ENCODE results near the gene MELTF. TPM values are rescaled to one million over a fixed set of nuclear protein-coding genes. Genes with fewer than 3 reads are reported as not detected.
"Not testable (repeated sequence)": the region's sequence is repeated elsewhere in the genome, so short reads cannot be mapped to it uniquely, and the experiment has no call there.

MELTF gene
- total and polyA plus RNA-seq, 2 experiments from 2014 or later: 0.86 to 1.1 TPM

GRCh38 chr3:197062446-197062845, 32.8 kb upstream of the MELTF start:
- Histone ChIP-seq H3F3A (ENCODE audit: insufficient read depth) (no peaks in the 10 kb centered on the region), H3K79me2 (ENCODE audit: insufficient read depth) (no peaks in the 10 kb centered on the region), H4K20me1 (ENCODE audit: insufficient read depth) (no peaks in the 10 kb centered on the region), H3K4me3 (no peak overlapping the region), H2AFZ (no peak overlapping the region), H3K4me2 (ENCODE audit: unreplicated experiment) (no peak overlapping the region), H3K9me2 (ENCODE audit: insufficient read depth) (no peaks in the 10 kb centered on the region), H3K9me3 (ENCODE audit: low read depth) (no peaks in the 10 kb centered on the region), H3K9ac (no peak overlapping the region), H3K27ac (no peak overlapping the region), H3K36me3 (ENCODE audit: low read depth) (peaks cover 58% of the 10 kb centered on the region), H3K4me1 (ENCODE audit: insufficient read depth) (no peaks in the 10 kb centered on the region), H3K27me3 (replicated peaks; ENCODE audit: insufficient read depth) (no peaks in the 10 kb centered on the region)
- in situ Hi-C loops (cut with MboI): no loop called here
- DNase-seq: no peak
- 87 to 91% methylated on average over 4 of the region's 4 CpGs for WGBS, 2 experiments (ENCODE audit: low coverage in 1 of 2, low lambda C conversion rate in 2 of 2, missing lambda C conversion rate in 2 of 2)
- TF ChIP-seq EZH2phosphoT487 (IDR thresholded peaks at IDR 0.05; ENCODE audit: insufficient read depth, low read depth): no peak
- TF ChIP-seq EZH2 (IDR thresholded peaks at IDR 0.05; ENCODE audit: insufficient read depth, poor library complexity, severe bottlenecking): no peak

- H3K4me1 ChIP-seq (ENCODE audit: insufficient read depth); H3K9me2 ChIP-seq (ENCODE audit: insufficient read depth); H3K9ac ChIP-seq; H3K27ac ChIP-seq; H3K79me2 ChIP-seq (ENCODE audit: insufficient read depth); H3K27me3 ChIP-seq (replicated peaks; ENCODE audit: insufficient read depth); H3K9me3 ChIP-seq (ENCODE audit: low read depth); H2AFZ ChIP-seq; H4K20me1 ChIP-seq (ENCODE audit: insufficient read depth); H3F3A ChIP-seq (ENCODE audit: insufficient read depth); DNase-seq; H3K4me2 ChIP-seq (ENCODE audit: unreplicated experiment); in situ Hi-C loops (cut with MboI); H3K4me3 ChIP-seq: not testable (repeated sequence)
- peaks cover 41% of the 10 kb centered on the region for H3K36me3 ChIP-seq (ENCODE audit: low read depth)
- 82 to 84% methylated on average over 6 of the region's 6 CpGs for WGBS, 2 experiments (ENCODE audit: low coverage in 1 of 2, low lambda C conversion rate in 2 of 2, missing lambda C conversion rate in 2 of 2)
Observed at GRCh38 chr3:197051637-197052036, 22.0 kb upstream of the MELTF start.

GRCh38 chr3:197050511-197050910, 20.9 kb upstream of the MELTF start:
- no peaks in the 10 kb centered on the region for H3K79me2 ChIP-seq (ENCODE audit: insufficient read depth)
- no peak overlapping the region for H3K9ac ChIP-seq
- DNase-seq: no peak
- H3K27me3 ChIP-seq (replicated peaks; ENCODE audit: insufficient read depth): no peaks in the 10 kb centered on the region
- no peaks in the 10 kb centered on the region for H3F3A ChIP-seq (ENCODE audit: insufficient read depth)
- no peak overlapping the region for H3K27ac ChIP-seq
- H3K36me3 ChIP-seq (ENCODE audit: low read depth): peaks cover 43% of the 10 kb centered on the region
- H3K9me3 ChIP-seq (ENCODE audit: low read depth): no peaks in the 10 kb centered on the region
- WGBS, 2 experiments (ENCODE audit: low coverage in 1 of 2, low lambda C conversion rate in 2 of 2, missing lambda C conversion rate in 2 of 2): 52 to 54% methylated on average over 2 of the region's 2 CpGs
- no peak overlapping the region for H3K4me2 ChIP-seq (ENCODE audit: unreplicated experiment)
- no peaks in the 10 kb centered on the region for H4K20me1 ChIP-seq (ENCODE audit: insufficient read depth)
- no peaks in the 10 kb centered on the region for H3K9me2 ChIP-seq (ENCODE audit: insufficient read depth)
- H2AFZ ChIP-seq: no peak overlapping the region
- in situ Hi-C loops (cut with MboI): no loop called here
- TF ChIP-seq EZH2 (IDR thresholded peaks at IDR 0.05; ENCODE audit: insufficient read depth, poor library complexity, severe bottlenecking): no peak
- no peak for TF ChIP-seq EZH2phosphoT487 (IDR thresholded peaks at IDR 0.05; ENCODE audit: insufficient read depth, low read depth)
- H3K4me1 ChIP-seq (ENCODE audit: insufficient read depth): no peaks in the 10 kb centered on the region
- H3K4me3 ChIP-seq: no peak overlapping the region

GRCh38 chr3:197042539-197042938, 12.9 kb upstream of the MELTF start:
- in situ Hi-C loops (cut with MboI): no loop called here

GRCh38 chr3:197041875-197042488, 12.4 kb upstream of the MELTF start:
- peaks cover 4% of the 10 kb centered on the region; the same call in 1 of the 2 replicates for H3K27me3 ChIP-seq (replicated peaks; ENCODE audit: insufficient read depth)
- TF ChIP-seq EZH2phosphoT487 (IDR thresholded peaks at IDR 0.05; ENCODE audit: insufficient read depth, low read depth) (no peak), EZH2 (IDR thresholded peaks at IDR 0.05; ENCODE audit: insufficient read depth, poor library complexity, severe bottlenecking) (no peak)
- H2AFZ ChIP-seq: no peak overlapping the region
- H3K4me3 ChIP-seq: no peak overlapping the region
- in situ Hi-C loops (cut with MboI): no loop called here
- H3K36me3 ChIP-seq (ENCODE audit: low read depth): peaks cover 30% of the 10 kb centered on the region
- no peak overlapping the region for H3K9ac ChIP-seq
- no peaks in the 10 kb centered on the region for H3F3A ChIP-seq (ENCODE audit: insufficient read depth)
- H3K9me3 ChIP-seq (ENCODE audit: low read depth): no peaks in the 10 kb centered on the region
- no peaks in the 10 kb centered on the region for H3K79me2 ChIP-seq (ENCODE audit: insufficient read depth)
- H3K4me1 ChIP-seq (ENCODE audit: insufficient read depth): no peaks in the 10 kb centered on the region
- H4K20me1 ChIP-seq (ENCODE audit: insufficient read depth): no peaks in the 10 kb centered on the region
- DNase-seq: no peak
- H3K9me2 ChIP-seq (ENCODE audit: insufficient read depth): no peaks in the 10 kb centered on the region
- no peak overlapping the region for H3K27ac ChIP-seq
- no peak overlapping the region for H3K4me2 ChIP-seq (ENCODE audit: unreplicated experiment)
- 69 to 76% methylated on average over 6 of the region's 6 CpGs for WGBS, 2 experiments (ENCODE audit: low coverage in 1 of 2, low lambda C conversion rate in 2 of 2, missing lambda C conversion rate in 2 of 2)

More at GRCh38 chr3:197042539-197042938, 12.9 kb upstream of the MELTF start:
- Histone ChIP-seq H3K9me2 (ENCODE audit: insufficient read depth) (no peaks in the 10 kb centered on the region), H3K9ac (no peak overlapping the region), H4K20me1 (ENCODE audit: insufficient read depth) (no peaks in the 10 kb centered on the region), H3K27ac (no peak overlapping the region), H2AFZ (no peak overlapping the region), H3K9me3 (ENCODE audit: low read depth) (no peaks in the 10 kb centered on the region), H3K4me1 (ENCODE audit: insufficient read depth) (no peaks in the 10 kb centered on the region), H3K79me2 (ENCODE audit: insufficient read depth) (no peaks in the 10 kb centered on the region), H3K36me3 (ENCODE audit: low read depth) (peaks cover 34% of the 10 kb centered on the region), H3K4me3 (no peak overlapping the region), H3K27me3 (replicated peaks; ENCODE audit: insufficient read depth) (peaks cover 3% of the 10 kb centered on the region; the same call in 1 of the 2 replicates), H3F3A (ENCODE audit: insufficient read depth) (no peaks in the 10 kb centered on the region), H3K4me2 (ENCODE audit: unreplicated experiment) (no peak overlapping the region)
- DNase-seq: no peak
- WGBS, 2 experiments (ENCODE audit: low coverage in 1 of 2, low lambda C conversion rate in 2 of 2, missing lambda C conversion rate in 2 of 2): 86 to 91% methylated on average over 4 of the region's 4 CpGs
- TF ChIP-seq EZH2phosphoT487 (IDR thresholded peaks at IDR 0.05; ENCODE audit: insufficient read depth, low read depth) (no peak), EZH2 (IDR thresholded peaks at IDR 0.05; ENCODE audit: insufficient read depth, poor library complexity, severe bottlenecking) (no peak)

Measured in GM23248 (cell line).